WTC11 (cell line): ENCODE data around the gene ACP1.

ENCODE experiments used
- ETV6 ChIP-seq: sonication (generic); formaldehyde crosslinking; IDR thresholded peaks from 2 replicates; pipeline ENCODE4 v1.8.1; 2022; ENCODE audit warnings: mild to moderate bottlenecking, missing genetic modification reagents
- FOXJ3 ChIP-seq: sonication (generic); formaldehyde crosslinking; IDR thresholded peaks from 2 replicates; pipeline ENCODE4 v1.9.0; 2021; ENCODE audit warnings: missing genetic modification reagents, mild to moderate bottlenecking, borderline replicate concordance
- NFE2L1 ChIP-seq: sonication (generic); formaldehyde crosslinking; IDR thresholded peaks from 2 replicates; pipeline ENCODE4 v1.8.1; 2023; ENCODE audit warnings: missing genetic modification reagents
- PRRX2 ChIP-seq: fragments of 250-450 bp; sonication (Bioruptor Pico); IDR thresholded peaks from 2 replicates; pipeline ENCODE4 v1.8.0; 2021; ENCODE audit warnings: mild to moderate bottlenecking
- ZBTB21 ChIP-seq: sonication (generic); formaldehyde crosslinking; IDR thresholded peaks from 2 replicates; pipeline ENCODE4 v1.8.1; 2023; ENCODE audit warnings: mild to moderate bottlenecking, missing genetic modification reagents, borderline replicate concordance
- TF ChIP-seq, protein P1 (sequence below): fragments of 200-600 bp; IDR thresholded peaks from 2 replicates; pipeline ENCODE4 v1.8.0; 2022; ENCODE audit warnings: antibody characterized with exemption
- TF ChIP-seq, protein P2 (sequence below): sonication (generic); formaldehyde crosslinking; IDR thresholded peaks from 2 replicates; pipeline ENCODE4 v1.8.1; 2022; ENCODE audit warnings: mild to moderate bottlenecking, missing genetic modification reagents, moderate library complexity, borderline replicate concordance
- TF ChIP-seq, protein P3 (sequence below): sonication (generic); formaldehyde crosslinking; conservative IDR thresholded peaks from 2 replicates; pipeline ENCODE4 v1.8.1; 2022; ENCODE audit warnings: mild to moderate bottlenecking, missing genetic modification reagents
- TF ChIP-seq, protein P4 (sequence below): sonication (generic); formaldehyde crosslinking; IDR thresholded peaks from 2 replicates; pipeline ENCODE4 v1.8.0; 2023; ENCODE audit warnings: mild to moderate bottlenecking, missing genetic modification reagents

DNA sequence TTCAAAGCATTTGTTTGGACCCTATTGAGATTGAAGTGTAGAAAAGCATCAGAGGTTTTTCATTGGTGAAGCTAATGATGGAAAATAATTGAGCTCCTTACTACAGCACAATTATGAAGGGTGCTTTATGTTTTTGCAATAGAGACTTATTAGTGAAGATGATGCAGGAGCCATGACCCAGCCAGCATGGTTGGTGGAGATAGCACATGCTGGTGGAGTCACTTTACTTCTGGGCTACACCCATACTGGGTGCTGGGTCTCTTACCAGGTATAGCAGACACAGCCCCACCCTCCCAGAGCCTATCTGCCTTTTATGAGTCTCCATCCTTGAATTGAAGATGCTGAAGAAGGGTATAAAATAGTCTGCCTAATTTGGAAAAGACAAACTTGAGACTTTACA lies 3.6 kb downstream of the ACP1 start:
- no peak for TF ChIP-seq ZBTB21 (CRISPR knock-in tag)
- TF ChIP-seq, protein P1, sequence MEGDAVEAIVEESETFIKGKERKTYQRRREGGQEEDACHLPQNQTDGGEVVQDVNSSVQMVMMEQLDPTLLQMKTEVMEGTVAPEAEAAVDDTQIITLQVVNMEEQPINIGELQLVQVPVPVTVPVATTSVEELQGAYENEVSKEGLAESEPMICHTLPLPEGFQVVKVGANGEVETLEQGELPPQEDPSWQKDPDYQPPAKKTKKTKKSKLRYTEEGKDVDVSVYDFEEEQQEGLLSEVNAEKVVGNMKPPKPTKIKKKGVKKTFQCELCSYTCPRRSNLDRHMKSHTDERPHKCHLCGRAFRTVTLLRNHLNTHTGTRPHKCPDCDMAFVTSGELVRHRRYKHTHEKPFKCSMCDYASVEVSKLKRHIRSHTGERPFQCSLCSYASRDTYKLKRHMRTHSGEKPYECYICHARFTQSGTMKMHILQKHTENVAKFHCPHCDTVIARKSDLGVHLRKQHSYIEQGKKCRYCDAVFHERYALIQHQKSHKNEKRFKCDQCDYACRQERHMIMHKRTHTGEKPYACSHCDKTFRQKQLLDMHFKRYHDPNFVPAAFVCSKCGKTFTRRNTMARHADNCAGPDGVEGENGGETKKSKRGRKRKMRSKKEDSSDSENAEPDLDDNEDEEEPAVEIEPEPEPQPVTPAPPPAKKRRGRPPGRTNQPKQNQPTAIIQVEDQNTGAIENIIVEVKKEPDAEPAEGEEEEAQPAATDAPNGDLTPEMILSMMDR = no peak
- TF ChIP-seq, protein P2, sequence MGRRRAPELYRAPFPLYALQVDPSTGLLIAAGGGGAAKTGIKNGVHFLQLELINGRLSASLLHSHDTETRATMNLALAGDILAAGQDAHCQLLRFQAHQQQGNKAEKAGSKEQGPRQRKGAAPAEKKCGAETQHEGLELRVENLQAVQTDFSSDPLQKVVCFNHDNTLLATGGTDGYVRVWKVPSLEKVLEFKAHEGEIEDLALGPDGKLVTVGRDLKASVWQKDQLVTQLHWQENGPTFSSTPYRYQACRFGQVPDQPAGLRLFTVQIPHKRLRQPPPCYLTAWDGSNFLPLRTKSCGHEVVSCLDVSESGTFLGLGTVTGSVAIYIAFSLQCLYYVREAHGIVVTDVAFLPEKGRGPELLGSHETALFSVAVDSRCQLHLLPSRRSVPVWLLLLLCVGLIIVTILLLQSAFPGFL = no peak
- TF ChIP-seq, protein P3, sequence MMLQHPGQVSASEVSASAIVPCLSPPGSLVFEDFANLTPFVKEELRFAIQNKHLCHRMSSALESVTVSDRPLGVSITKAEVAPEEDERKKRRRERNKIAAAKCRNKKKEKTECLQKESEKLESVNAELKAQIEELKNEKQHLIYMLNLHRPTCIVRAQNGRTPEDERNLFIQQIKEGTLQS (CRISPR knock-in tag) = no peak
- no peak for TF ChIP-seq NFE2L1 (CRISPR knock-in tag)
- no peak for TF ChIP-seq ETV6
- TF ChIP-seq FOXJ3 (CRISPR knock-in tag) = no peak
- TF ChIP-seq PRRX2 (CRISPR knock-in tag) = no peak
- TF ChIP-seq, protein P4, sequence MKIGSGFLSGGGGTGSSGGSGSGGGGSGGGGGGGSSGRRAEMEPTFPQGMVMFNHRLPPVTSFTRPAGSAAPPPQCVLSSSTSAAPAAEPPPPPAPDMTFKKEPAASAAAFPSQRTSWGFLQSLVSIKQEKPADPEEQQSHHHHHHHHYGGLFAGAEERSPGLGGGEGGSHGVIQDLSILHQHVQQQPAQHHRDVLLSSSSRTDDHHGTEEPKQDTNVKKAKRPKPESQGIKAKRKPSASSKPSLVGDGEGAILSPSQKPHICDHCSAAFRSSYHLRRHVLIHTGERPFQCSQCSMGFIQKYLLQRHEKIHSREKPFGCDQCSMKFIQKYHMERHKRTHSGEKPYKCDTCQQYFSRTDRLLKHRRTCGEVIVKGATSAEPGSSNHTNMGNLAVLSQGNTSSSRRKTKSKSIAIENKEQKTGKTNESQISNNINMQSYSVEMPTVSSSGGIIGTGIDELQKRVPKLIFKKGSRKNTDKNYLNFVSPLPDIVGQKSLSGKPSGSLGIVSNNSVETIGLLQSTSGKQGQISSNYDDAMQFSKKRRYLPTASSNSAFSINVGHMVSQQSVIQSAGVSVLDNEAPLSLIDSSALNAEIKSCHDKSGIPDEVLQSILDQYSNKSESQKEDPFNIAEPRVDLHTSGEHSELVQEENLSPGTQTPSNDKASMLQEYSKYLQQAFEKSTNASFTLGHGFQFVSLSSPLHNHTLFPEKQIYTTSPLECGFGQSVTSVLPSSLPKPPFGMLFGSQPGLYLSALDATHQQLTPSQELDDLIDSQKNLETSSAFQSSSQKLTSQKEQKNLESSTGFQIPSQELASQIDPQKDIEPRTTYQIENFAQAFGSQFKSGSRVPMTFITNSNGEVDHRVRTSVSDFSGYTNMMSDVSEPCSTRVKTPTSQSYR (CRISPR knock-in tag) = no peak
